Ammon's horn (tissue), 1 donor: ENCODE data around the gene ADH1A.
"Not testable (repeated sequence)": the region's sequence is repeated elsewhere in the genome, so short reads cannot be mapped to it uniquely, and the experiment has no call there.

Experiments
- DNase-seq: peaks from one replicate; pipeline ENCODE4 v3.0.0-alpha.2; 2016; ENCODE audit warnings: low spot score

The ADH1A gene

DNA sequence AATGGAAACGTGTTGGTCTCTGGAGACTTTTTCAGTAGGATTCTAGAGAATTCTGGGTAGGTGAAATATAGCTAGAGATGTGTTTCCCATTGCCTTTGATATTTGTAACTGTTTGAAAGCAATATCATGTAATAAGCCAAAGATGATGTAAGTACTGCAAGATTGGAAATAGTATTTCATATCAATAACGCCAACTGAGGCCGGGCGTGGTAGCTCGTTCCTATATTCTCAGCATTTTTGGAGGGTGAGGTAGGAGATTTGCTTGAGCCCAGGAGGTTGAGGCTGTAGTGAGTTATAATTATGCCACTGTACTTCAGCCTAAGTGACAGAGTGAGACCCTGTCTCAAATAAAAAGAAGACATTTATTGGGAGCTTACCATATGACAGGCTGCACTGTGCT lies 9.5 kb downstream of the ADH1A start:
- no peak for DNase-seq

DNA sequence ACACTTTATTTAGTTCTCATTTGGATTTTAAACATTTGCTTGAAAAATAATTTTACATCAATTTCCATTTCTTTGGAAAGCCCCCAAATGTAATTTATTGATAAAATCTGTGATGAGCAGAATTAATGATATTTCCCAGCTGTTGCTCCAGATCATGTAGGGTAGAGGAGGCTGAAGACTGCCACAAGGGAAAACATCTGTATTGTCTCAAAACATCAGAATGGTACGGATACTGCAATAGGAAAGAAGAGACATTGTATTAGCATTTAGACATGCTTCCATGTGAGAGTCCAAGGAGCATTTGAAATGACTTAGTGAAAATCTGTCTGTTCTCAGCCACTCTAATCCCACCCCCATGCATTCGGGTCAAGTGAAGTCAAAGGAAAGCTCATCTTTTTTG lies 14.4 kb downstream of the ADH1A start:
- no peak for DNase-seq

DNA sequence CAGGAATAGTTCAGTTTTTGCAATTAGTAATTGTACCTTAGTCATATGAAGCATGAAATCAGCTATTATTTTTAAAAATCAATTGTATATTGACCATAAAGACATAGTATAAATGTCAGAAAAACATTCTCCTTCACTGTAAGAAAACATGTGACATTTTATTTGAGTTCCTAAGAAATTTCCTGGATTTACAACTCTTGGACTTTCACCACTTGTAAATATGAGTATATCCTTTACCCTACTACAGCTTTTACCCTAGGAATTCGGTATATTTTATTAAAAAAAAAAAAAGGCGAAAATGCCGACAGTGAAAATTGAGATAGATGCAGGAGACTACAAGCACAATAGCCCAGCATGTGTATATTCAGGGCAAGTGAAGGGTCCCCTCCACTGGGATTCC lies 14.9 kb downstream of the ADH1A start:
- no peak for DNase-seq

DNA sequence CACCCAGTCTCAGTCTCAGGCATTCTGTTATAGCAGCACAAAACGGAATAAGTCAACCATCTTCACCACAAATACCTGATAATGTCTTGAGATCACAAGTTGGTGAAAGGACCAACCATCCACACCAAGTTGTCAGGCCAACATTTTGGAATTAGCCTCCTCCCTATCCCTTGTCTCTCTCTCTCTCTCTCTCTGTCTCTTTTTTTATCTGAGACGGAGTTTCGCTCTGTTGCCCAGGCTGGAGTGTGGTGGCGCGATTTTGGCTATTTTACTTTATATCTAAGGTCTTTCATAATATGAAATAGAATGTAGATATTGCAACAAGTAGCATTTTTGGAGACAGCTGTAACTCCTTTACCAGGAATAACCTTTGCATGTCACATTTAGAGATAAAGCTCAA lies 15.7 kb downstream of the ADH1A start:
- DNase-seq: no peak

DNA sequence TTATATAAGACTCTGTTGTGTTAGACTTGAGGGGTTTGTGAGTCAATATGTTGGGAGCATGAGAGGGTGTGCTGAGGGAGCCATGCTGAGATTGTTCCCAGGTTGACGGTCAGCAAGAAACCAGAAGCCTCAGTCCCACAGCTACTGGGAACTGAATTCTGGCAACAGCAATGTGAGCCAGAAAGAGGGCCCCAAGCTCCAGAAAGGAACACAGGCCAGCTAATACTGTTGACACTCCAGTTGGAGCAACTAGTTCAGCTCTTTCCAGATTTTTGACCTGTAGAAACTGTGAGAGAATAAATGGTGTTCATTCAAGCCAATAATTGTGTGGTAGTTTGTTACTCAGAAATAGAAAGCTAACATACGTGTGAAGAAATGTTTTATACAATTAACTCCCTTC lies 17.1 kb downstream of the ADH1A start:
- DNase-seq: no peak

DNA sequence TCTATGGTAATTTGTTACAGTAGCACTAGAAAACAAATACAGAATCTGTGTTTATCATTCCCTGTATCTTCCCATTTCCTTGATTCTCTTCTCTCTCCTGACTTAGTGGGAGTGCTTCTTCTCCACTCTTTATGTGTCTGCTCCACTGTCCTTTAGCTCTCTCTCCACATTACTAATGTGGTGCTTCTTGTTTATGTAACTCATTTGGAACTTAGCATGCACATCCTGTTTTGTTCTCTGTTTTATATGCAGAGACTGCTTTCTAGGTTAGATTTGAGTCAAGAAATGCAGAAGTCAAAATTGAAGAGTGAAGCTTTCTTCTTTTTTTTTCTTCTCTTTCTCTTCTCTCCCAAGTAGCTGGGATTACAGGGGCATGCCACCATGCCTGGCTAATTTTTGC lies 25.9 kb downstream of the ADH1A start:
- DNase-seq: no peak

DNA sequence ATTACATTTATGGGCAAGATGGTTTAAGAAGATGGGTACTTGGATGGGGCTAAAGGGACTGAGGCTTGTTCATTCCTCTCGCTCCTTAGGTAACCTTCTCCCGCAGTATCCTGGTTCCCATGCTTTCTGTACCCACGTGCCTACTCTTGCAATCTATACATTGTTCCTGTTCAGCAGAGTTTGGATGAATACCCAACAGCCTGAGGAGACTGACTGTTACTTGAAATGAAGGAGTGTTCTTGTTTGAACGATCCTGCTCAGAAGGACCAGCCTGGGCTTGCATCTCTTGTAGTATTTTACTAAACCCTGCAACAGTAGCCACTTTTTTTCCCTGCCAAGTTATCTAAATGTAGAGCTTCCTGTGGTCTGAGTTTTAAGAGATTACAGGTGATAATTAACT lies 38.0 kb downstream of the ADH1A start:
- no peak for DNase-seq

DNA sequence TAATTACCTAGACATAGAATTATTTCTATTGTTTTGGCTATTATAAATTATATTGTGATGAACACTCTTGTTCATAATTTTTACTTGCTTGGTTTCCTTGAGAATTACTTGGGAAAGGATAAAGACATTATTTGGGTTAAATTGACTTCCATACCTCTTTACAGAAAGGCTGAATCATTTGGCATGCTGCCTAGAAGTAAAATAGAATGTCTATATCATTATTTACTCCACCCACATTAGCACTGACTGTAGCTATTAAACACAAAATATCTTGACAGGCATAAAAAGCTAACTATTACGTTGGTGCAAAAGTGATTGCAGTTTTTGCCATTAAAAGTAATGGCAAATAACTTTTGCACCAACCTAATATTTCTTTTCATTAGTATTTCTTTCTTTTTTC lies 42.1 kb downstream of the ADH1A start:
- no peak for DNase-seq

DNA sequence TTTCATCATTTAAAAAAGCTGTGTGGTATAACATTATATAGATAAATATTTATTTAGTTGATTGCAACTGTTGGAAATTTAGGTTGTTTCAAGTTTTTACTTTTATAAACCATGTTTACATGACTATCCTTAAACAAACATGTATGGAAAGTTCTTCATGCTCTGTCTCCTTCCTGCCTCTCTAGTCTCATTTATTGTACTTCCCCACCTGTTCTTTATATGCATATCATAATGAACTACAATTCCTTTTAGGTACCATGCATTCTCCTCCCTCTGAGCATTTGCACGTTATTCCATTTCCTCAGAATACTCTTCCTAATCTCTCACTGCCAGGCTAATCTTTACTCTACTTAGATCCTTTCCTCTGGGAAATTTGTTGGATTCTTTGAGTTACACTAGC lies 54.8 kb downstream of the ADH1A start:
- no peak for DNase-seq

DNA sequence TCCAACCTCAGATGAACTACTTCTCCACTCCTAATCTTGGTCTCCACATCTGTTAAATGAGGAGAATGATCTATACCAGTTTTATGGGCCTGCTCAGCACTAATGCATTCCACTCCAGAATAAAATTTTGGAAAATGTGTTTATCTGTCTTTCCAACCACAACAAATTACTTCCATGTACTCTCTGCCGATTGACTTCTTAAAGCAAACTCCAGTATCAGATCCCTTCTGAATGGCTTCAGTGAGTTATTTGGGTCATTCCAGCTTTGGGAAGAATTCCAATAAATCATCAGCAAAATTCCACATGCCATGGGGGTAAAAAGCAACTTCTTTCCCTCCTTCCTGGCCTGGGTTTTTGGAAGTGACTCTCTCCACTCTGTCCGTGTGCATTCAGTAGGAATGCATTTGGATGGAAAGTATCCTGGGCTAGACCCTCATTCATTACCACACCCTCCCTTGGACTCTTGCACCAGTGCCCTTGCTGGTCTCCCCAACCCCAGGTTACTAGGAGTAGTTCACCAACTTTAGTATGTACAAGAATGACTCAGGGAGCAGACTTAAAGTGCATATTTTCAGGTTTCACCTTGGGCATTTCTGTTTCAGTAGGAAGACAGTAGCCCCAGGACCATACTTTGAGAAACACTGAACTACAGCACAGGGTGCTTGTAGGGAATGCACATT lies 56.3 kb downstream of the ADH1A start:
- DNase-seq: no peak

DNA sequence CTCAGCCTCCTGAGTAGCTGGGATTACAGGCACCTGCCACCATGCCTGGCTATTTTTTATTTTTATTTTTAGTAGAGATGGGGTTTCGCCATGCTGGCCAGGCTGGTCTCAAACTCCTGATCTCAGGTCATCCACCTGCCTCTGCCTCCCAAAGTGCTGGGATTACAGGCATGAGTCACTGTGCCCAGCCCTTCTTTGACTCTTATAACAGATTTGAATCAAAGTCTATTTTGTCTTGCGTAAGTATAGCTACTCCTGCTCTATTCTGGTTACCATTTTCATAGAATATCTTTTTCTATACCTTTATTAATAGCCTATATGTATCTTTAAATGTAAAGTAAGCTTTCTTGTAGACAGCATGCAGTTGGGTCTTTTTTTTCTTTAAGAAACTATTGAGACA lies 57.4 kb downstream of the ADH1A start:
- DNase-seq: not testable (repeated sequence)

DNA sequence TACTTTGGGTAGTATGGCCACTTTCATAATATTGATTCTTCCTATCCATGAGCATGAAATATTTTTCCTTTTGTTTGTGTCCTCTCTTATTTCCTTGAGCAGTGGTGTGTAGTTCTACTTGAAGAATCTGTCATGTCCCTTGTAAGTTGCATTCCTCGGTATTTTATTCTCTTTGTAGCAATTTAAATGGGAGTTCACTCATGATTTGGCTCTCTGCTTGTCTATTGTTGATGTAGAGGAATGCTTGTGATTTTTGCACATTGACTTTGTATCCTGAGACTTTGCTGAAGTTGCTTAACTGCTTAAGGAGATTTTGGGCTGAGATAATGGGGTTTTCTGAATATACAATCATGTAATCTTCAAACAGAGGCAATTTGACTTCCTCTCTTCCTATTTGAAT lies 62.1 kb downstream of the ADH1A start:
- not testable (repeated sequence) for DNase-seq

DNA sequence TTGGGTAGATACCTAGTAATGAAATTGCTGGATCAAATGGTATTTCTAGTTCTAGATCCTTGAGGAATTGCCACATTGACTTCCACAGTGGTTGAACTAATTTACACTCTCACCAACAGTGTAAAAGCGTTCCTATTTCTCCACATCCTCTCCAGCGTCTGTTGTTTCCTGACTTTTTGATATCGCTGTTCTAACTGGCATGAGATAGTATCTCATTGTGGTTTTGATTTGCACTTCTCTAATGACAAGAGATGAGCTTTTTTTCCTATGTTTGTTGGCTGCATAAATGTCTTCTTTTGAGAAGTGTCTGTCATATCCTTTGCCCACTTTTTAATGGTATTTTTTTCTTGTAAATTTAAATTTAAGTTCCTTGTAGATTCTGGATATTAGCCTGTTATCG lies 63.1 kb downstream of the ADH1A start:
- DNase-seq: not testable (repeated sequence)
